Fibroblast of lung (primary cell): ENCODE measurements around the gene SYTL3. TPM values are rescaled to one million over a fixed set of nuclear protein-coding genes. Genes with fewer than 3 reads are reported as not detected.

Source experiments
- DNase-seq, 2 donors: peaks; one replicate each; pipeline versions ENCODE4 v3.0.0 to v3.0.0-alpha.2; 2010; ENCODE audit warnings: low read depth in 2 of 2
- H2AFZ ChIP-seq: 2 replicates; pipeline ENCODE4 v1.5.1; 2012; ENCODE audit warnings: low read length, control low read depth, inconsistent platforms
- H3K27ac ChIP-seq: 2 replicates; pipeline ENCODE4 v1.5.1; 2011; ENCODE audit warnings: low read length, control low read depth; ENCODE audit not compliant: insufficient read depth
- H3K27me3 ChIP-seq: 2 replicates; pipeline ENCODE4 v1.5.1; 2011; ENCODE audit warnings: mild to moderate bottlenecking, low read length; ENCODE audit not compliant: control insufficient read depth, insufficient read depth
- H3K36me3 ChIP-seq: 2 replicates; pipeline ENCODE4 v1.5.1; 2011; ENCODE audit warnings: low read length; ENCODE audit not compliant: control insufficient read depth, insufficient read depth
- H3K4me1 ChIP-seq: 2 replicates; pipeline ENCODE4 v1.5.1; 2011; ENCODE audit warnings: low read length; ENCODE audit not compliant: control insufficient read depth, insufficient read depth; ENCODE audit errors: extremely low read depth
- H3K4me2 ChIP-seq: 2 replicates; pipeline ENCODE4 v1.5.1; 2011; ENCODE audit warnings: low read length, control low read depth; ENCODE audit not compliant: insufficient read depth; ENCODE audit errors: extremely low read depth
- H3K4me3 ChIP-seq, 4 experiments: fragments of 200-600 bp in 1 of 4; sonication (generic) in 1 of 4; replicated peaks in 1 of 4; 2 replicates each; pipeline ENCODE4 v1.5.1; 2011 to 2016; ENCODE audit warnings: low read length in 4 of 4, low read depth in 3 of 4, mild to moderate bottlenecking in 3 of 4, control low read depth in 2 of 4, inconsistent platforms in 1 of 4, mixed read lengths in 1 of 4; ENCODE audit not compliant: insufficient read depth in 1 of 4; ENCODE audit errors: control extremely low read depth in 1 of 4
- H3K79me2 ChIP-seq: 2 replicates; pipeline ENCODE4 v1.5.1; 2012; ENCODE audit warnings: mild to moderate bottlenecking, low read length, inconsistent platforms; ENCODE audit not compliant: control insufficient read depth, insufficient read depth
- H3K9ac ChIP-seq: 2 replicates; pipeline ENCODE4 v1.5.1; 2011; ENCODE audit warnings: mild to moderate bottlenecking, low read length, control low read depth; ENCODE audit not compliant: insufficient read depth
- H3K9me3 ChIP-seq: 2 replicates; pipeline ENCODE4 v1.5.1; 2012; ENCODE audit warnings: low read depth, low read length; ENCODE audit not compliant: control insufficient read depth, insufficient read depth
- H4K20me1 ChIP-seq: 2 replicates; pipeline ENCODE4 v1.5.1; 2011; ENCODE audit warnings: low read length; ENCODE audit not compliant: control insufficient read depth, insufficient read depth; ENCODE audit errors: extremely low read depth
- EZH2 ChIP-seq: IDR thresholded peaks from 2 replicates; pipeline ENCODE4 v1.5.1; 2012; ENCODE audit warnings: low read length, control low read depth, mild to moderate bottlenecking; ENCODE audit errors: missing control alignments
- polyA plus RNA-seq, 2 donors: library from polyadenylated mRNA; depleted of rRNA in 1 of 2; stranded (reverse) in 1 of 2; unstranded in 1 of 2; fragments of >200 nt; gene quantifications; 2 replicates each; pipeline ENCODE4 v1.2.1, GENCODE V29; 2011 to 2012; ENCODE audit warnings: missing spikeins in 1 of 2
- total RNA-seq: library from RNA; depleted of rRNA; stranded (reverse); fragments of >200 nt; gene quantifications from 2 replicates; pipeline ENCODE4 v1.2.1, GENCODE V29; 2014
- TF ChIP-seq, protein P1 (sequence below), 2 donors: IDR thresholded peaks in 1 of 2; conservative IDR thresholded peaks in 1 of 2; 1 replicate in 1 of 2; 2 replicates in 1 of 2; pipeline ENCODE4 v1.5.1; 2011 to 2012; ENCODE audit warnings: low read length in 2 of 2, control low read depth in 1 of 2, inconsistent platforms in 1 of 2, low read depth in 1 of 2, mild to moderate bottlenecking in 1 of 2

The SYTL3 gene
- total and polyA plus RNA-seq, 2 donors (not counting 1 experiment from before 2014, with no cell fraction given) = 0.76 to 4.6 TPM

DNA sequence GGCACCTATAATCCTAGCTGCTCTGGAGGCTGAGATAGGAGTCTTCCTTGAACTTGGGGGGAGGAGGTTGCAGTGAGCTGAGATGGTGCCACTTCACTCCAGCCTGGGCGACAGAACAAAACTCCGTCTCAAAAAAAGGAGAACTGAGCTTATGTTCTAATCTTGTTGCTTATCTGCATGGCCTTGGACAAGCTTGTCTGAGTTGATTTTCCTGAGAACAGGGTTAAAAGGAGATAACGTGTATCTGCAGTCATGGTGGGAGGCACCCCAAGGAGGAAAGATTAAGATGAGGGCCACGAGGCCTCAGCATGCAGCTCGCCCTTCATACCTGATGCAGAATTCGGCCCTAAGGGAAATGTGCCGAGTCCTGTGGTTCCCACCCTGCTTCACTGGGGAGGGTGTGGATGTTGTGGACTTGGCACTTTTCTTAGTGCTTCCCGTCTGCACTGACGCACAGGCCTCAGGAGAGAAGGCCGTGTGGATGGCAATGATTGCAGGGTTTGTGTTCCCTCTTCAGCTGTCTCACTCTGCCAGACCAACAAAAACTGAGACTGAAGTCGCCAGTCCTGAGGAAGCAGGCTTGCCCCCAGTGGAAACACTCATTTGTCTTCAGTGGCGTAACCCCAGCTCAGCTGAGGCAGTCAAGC lies 113.1 kb downstream of the SYTL3 start:
- H3K4me1 ChIP-seq = no peaks in the 10 kb centered on the region

DNA sequence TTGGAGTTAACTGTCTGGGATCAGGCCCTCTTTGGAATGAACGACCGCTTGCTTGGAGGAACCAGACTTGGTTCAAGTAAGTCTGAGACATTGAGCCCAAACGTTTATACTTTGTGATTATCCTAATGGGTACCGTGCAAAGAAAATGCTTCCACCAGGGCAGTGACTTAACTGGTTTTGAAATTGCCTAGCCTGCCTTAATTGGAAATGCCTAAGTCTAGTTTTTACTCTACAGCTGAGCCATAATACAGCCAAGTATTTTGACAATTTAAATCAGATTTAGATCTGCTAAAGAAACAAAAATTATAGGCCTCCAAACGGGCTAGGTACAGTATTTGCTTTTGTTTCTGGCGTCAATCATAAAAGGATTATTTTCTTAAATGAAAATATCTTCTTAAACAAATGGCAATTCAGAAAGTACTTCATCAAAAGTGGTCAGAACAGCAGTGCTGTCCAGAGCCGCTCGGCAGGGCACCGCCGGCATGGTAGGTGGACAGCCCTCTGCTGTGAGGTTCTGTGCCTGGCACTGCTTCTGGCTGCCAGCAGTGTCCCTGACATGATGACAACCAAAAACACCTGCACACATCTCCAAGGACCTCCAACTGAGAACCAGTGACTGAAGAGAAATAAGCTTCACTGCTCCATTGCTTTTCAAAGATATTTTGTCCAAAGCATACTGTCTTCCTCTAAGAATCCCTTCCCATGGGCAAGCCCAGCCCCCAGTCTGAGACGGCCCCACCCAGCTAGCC lies 113.8 kb downstream of the SYTL3 start:
- H4K20me1 ChIP-seq = no peaks in the 10 kb centered on the region
- no peaks in the 10 kb centered on the region for H3K9me3 ChIP-seq
- no peaks in the 10 kb centered on the region for H3K79me2 ChIP-seq
- TF ChIP-seq, protein P1, sequence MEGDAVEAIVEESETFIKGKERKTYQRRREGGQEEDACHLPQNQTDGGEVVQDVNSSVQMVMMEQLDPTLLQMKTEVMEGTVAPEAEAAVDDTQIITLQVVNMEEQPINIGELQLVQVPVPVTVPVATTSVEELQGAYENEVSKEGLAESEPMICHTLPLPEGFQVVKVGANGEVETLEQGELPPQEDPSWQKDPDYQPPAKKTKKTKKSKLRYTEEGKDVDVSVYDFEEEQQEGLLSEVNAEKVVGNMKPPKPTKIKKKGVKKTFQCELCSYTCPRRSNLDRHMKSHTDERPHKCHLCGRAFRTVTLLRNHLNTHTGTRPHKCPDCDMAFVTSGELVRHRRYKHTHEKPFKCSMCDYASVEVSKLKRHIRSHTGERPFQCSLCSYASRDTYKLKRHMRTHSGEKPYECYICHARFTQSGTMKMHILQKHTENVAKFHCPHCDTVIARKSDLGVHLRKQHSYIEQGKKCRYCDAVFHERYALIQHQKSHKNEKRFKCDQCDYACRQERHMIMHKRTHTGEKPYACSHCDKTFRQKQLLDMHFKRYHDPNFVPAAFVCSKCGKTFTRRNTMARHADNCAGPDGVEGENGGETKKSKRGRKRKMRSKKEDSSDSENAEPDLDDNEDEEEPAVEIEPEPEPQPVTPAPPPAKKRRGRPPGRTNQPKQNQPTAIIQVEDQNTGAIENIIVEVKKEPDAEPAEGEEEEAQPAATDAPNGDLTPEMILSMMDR (conservative IDR thresholded peaks at IDR 0.05 in 1 of 2, IDR thresholded peaks at IDR 0.05 in 1 of 2; ENCODE audit: low read depth in 1 of 2, low read length in 2 of 2) = no peak
- no peak for TF ChIP-seq EZH2
- no peak overlapping the region for H3K9ac ChIP-seq
- H3K4me3 ChIP-seq = no peak overlapping the region
- H3K36me3 ChIP-seq = peaks cover 21% of the 10 kb centered on the region
- H2AFZ ChIP-seq = no peak overlapping the region
- H3K27ac ChIP-seq = no peak overlapping the region
- H3K4me2 ChIP-seq = no peak overlapping the region
- no peak for DNase-seq
- no peaks in the 10 kb centered on the region for H3K27me3 ChIP-seq
- no peaks in the 10 kb centered on the region for H3K4me1 ChIP-seq

More for the DNA sequence above, 113.1 kb downstream of the SYTL3 start:
- no peaks in the 10 kb centered on the region for H3K27me3 ChIP-seq
- H2AFZ ChIP-seq = no peak overlapping the region
- no peak overlapping the region for H3K4me2 ChIP-seq
- H3K9me3 ChIP-seq = no peaks in the 10 kb centered on the region
- TF ChIP-seq, protein P1 (conservative IDR thresholded peaks at IDR 0.05 in 1 of 2, IDR thresholded peaks at IDR 0.05 in 1 of 2; ENCODE audit: low read depth in 1 of 2, low read length in 2 of 2) = no peak
- no peak for TF ChIP-seq EZH2
- H3K27ac ChIP-seq = no peak overlapping the region
- H3K79me2 ChIP-seq = no peaks in the 10 kb centered on the region
- H4K20me1 ChIP-seq = no peaks in the 10 kb centered on the region
- no peak overlapping the region for H3K4me3 ChIP-seq
- H3K36me3 ChIP-seq = peaks cover 16% of the 10 kb centered on the region
- no peak overlapping the region for H3K9ac ChIP-seq
- DNase-seq = no peak

DNA sequence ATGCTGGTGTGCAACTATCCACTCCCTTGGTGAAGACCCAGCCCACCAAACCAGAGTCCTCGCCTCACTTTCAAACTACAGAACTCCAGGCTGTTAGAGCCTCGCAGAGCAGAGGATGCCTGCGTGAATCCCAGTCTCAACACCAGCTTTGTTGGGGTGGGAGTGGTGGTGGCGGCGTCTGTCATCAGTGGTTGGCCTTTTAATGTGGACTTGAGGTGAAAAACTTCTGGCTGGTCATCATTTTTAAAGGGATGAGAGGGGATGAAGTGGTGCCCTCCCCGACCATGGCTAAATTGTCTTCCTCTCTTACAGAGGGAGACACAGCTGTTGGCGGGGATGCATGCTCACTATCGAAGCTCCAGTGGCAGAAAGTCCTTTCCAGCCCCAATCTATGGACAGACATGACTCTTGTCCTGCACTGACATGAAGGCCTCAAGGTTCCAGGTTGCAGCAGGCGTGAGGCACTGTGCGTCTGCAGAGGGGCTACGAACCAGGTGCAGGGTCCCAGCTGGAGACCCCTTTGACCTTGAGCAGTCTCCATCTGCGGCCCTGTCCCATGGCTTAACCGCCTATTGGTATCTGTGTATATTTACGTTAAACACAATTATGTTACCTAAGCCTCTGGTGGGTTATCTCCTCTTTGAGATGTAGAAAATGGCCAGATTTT lies 114.5 kb downstream of the SYTL3 start:
- Histone ChIP-seq H3K27ac (no peak overlapping the region), H3K27me3 (no peaks in the 10 kb centered on the region), H3K9ac (no peak overlapping the region), H3K4me3 (no peak overlapping the region), H4K20me1 (no peaks in the 10 kb centered on the region), H3K36me3 (peaks cover 27% of the 10 kb centered on the region), H3K4me2 (no peak overlapping the region), H3K9me3 (no peaks in the 10 kb centered on the region), H3K4me1 (no peaks in the 10 kb centered on the region), H2AFZ (no peak overlapping the region), H3K79me2 (no peaks in the 10 kb centered on the region)
- TF ChIP-seq, protein P1 (conservative IDR thresholded peaks at IDR 0.05 in 1 of 2, IDR thresholded peaks at IDR 0.05 in 1 of 2; ENCODE audit: low read depth in 1 of 2, low read length in 2 of 2) = no peak
- no peak for TF ChIP-seq EZH2
- no peak for DNase-seq
